Measurements from ENCODE around the gene ERICH3.

ERICH3 gene

DNA sequence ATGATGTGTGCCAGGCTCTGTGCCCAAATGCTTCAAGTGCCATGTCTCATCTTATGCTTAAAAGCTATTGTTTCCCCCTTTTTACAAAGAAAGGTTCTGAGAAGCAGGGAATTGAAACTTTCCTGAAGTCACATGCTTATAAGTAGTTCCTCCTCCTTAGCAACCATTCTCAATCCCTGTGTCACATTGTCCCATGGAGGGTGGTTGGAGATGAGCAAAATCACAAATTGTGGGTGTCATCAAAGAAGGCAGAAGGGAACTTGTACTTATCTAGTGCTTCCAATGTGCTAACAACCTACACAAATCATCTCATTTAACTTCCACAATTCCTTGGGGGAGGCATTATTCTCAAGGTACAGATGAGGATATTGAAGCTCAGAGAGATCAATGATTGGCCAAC lies 10.1 kb upstream of the ERICH3 start:
- TF ChIP-seq, protein P1, sequence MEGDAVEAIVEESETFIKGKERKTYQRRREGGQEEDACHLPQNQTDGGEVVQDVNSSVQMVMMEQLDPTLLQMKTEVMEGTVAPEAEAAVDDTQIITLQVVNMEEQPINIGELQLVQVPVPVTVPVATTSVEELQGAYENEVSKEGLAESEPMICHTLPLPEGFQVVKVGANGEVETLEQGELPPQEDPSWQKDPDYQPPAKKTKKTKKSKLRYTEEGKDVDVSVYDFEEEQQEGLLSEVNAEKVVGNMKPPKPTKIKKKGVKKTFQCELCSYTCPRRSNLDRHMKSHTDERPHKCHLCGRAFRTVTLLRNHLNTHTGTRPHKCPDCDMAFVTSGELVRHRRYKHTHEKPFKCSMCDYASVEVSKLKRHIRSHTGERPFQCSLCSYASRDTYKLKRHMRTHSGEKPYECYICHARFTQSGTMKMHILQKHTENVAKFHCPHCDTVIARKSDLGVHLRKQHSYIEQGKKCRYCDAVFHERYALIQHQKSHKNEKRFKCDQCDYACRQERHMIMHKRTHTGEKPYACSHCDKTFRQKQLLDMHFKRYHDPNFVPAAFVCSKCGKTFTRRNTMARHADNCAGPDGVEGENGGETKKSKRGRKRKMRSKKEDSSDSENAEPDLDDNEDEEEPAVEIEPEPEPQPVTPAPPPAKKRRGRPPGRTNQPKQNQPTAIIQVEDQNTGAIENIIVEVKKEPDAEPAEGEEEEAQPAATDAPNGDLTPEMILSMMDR (IDR thresholded peaks at IDR 0.05; ENCODE audit: borderline replicate concordance, control extremely low read depth, extremely low read depth, insufficient read depth, missing control alignments), result no peak

DNA sequence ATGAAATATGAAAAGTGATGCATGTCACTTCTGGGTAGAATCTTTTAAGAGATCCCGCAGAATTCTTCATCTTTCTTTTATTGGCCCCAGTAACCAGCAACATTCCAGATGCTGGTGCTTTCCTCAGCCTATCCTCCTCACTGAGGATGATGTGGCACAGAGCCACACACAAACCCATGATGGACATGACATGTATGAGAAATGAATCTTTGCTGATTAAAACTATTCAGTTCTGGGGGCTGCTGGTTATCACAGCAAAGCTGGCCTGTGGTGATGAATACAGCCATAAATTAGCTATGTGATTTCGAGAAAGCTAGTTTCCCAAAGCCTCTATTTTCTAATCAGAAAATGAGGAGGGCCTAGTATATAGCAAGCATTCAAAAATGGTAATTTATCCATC lies 8.3 kb upstream of the ERICH3 start:
- TF ChIP-seq, protein P1 (IDR thresholded peaks at IDR 0.05; ENCODE audit: borderline replicate concordance, control extremely low read depth, extremely low read depth, insufficient read depth, missing control alignments), result no peak
- in situ Hi-C loops (cut with MboI; ENCODE audit: low sequenced_read_pairs, unreplicated experiment), result no loop called here
- DNase-seq (ENCODE audit: low spot score), result no peak

More for the DNA sequence above, 10.1 kb upstream of the ERICH3 start:
- in situ Hi-C loops (cut with MboI; ENCODE audit: low sequenced_read_pairs, unreplicated experiment), result no loop called here
- no peak for DNase-seq (ENCODE audit: low spot score)

DNA sequence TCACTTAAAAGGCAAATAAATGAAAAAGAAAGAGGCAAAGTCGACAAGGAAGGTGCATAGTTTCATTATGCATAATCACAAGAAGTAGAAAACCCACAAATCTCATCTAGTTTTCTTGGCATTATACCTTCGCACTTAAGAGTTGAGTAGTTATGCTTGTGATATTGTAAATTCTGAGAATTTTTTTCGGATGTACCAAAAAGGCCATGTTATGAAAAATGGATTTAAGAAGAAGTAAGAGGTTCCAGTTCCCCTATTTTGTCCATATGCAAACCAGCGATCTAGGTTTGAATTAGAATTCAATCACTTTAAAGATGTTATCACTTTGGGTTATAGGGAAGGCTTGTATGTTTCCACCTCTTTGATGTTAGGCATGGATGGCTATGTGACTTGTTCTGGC lies 7.9 kb upstream of the ERICH3 start:
- in situ Hi-C loops (cut with MboI; ENCODE audit: low sequenced_read_pairs, unreplicated experiment), result no loop called here
- peak; percentile 10 for DNase-seq (ENCODE audit: low spot score)
- TF ChIP-seq, protein P1 (IDR thresholded peaks at IDR 0.05; ENCODE audit: borderline replicate concordance, control extremely low read depth, extremely low read depth, insufficient read depth, missing control alignments), result no peak

DNA sequence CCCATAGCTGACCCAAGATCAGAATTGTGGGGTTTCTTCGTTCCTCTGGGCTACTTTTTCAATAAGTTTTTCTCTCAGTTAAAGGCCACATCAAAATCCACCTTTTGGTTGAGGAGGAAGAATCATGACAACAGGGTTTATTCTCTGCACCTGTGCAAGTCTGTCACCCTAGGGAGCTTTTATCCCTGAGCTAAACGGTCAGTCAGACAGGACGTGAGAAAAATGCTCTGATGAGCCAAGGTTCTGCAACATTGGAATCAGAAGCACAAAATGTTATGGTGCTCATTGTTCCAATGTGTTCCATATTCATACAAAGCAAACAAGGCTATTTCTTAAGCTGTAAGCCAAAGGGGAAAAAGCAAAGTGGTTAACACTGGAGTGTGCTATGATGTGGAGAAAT lies 7.4 kb upstream of the ERICH3 start:
- in situ Hi-C loops (cut with MboI; ENCODE audit: low sequenced_read_pairs, unreplicated experiment), result no loop called here
- TF ChIP-seq, protein P1 (IDR thresholded peaks at IDR 0.05; ENCODE audit: borderline replicate concordance, control extremely low read depth, extremely low read depth, insufficient read depth, missing control alignments), result no peak

DNA sequence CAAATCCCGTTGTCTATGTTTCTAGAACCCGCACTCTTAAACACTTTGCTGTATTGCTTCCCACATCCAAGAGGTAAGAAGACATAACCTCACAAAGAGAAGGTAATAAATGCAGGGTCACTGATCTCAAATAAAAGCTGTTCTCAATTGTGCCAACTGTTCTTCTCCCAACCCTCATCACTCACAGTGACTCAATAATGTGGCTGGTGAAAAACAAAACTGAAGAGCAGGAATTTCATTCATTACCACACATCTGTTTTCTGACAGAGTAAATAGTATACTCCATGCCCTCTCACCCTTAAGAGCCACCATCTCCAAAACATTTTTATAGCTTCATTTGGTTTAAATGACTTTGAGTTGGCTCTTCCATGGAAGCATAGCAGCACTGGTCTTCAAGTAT lies 6.2 kb upstream of the ERICH3 start:
- in situ Hi-C loops (cut with MboI; ENCODE audit: low sequenced_read_pairs, unreplicated experiment), result no loop called here
- DNase-seq (ENCODE audit: low spot score), result no peak
- TF ChIP-seq, protein P1 (IDR thresholded peaks at IDR 0.05; ENCODE audit: borderline replicate concordance, control extremely low read depth, extremely low read depth, insufficient read depth, missing control alignments), result no peak

More for the DNA sequence above, 7.4 kb upstream of the ERICH3 start:
- no peak for DNase-seq (ENCODE audit: low spot score)

DNA sequence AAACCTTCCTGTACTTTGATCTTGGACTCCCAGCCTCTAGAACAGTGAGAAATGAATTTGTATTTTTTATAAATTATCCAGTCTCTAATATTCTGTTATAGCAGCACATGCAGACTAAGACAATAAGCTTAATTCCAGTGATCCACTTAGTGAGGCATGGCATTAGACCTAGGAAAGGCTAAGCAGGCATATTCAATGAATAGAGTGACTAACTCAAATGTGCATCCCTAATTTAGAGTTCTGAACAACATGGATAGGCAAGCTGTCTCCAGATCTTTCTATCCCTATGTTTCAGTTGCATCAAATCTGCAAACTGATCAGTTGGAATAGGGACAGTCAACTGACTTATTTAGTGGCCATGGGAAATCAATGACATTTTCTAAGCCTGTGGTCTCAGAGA lies 4.3 kb upstream of the ERICH3 start:
- no peak for DNase-seq (ENCODE audit: low spot score)
- in situ Hi-C loops (cut with MboI; ENCODE audit: low sequenced_read_pairs, unreplicated experiment), result no loop called here
- TF ChIP-seq, protein P1 (IDR thresholded peaks at IDR 0.05; ENCODE audit: borderline replicate concordance, control extremely low read depth, extremely low read depth, insufficient read depth, missing control alignments), result no peak
